Measurements from ENCODE around the gene CTNNA3.

The CTNNA3 gene

GRCh38 chr10:66772548-66773471 is 923.2 kb downstream of the CTNNA3 start (continued):
- TF ChIP-seq ZNF18 (tag by site-specific recombination; IDR thresholded peaks at IDR 0.05) (no peak), GLI4 (tag by site-specific recombination; IDR thresholded peaks at IDR 0.05) (no peak), ZNF274 (IDR thresholded peaks at IDR 0.05; ENCODE audit: low read length) (no peak), ZNF274 (tag by site-specific recombination; IDR thresholded peaks at IDR 0.05; ENCODE audit: borderline replicate concordance) (no peak), ZNF548 (tag by site-specific recombination; IDR thresholded peaks at IDR 0.05) (no peak), ZNF791 (tag by site-specific recombination; IDR thresholded peaks at IDR 0.05) (no peak), ZNF792 (tag by site-specific recombination; IDR thresholded peaks at IDR 0.05) (no peak), ZBTB1 (tag by site-specific recombination; IDR thresholded peaks at IDR 0.05) (no peak), GLIS1 (tag by site-specific recombination; IDR thresholded peaks at IDR 0.05) (no peak), GLIS2 (tag by site-specific recombination; IDR thresholded peaks at IDR 0.05) (no peak), ELK4 (IDR thresholded peaks at IDR 0.05; ENCODE audit: borderline replicate concordance, low read depth, low read length) (no peak), ZNF645 (tag by site-specific recombination; IDR thresholded peaks at IDR 0.05) (no peak)

- H3K27ac ChIP-seq (ENCODE audit: extremely low read depth, low read depth, low read length) = no peak overlapping the region
- no peaks in the 10 kb centered on the region for H3K36me3 ChIP-seq (ENCODE audit: control insufficient read depth in 2 of 2, insufficient read depth in 1 of 2, low read length in 2 of 2)
- TF ChIP-seq ZNF837 (tag by site-specific recombination; IDR thresholded peaks at IDR 0.05) (no peak), ZNF670 (tag by site-specific recombination; IDR thresholded peaks at IDR 0.05; ENCODE audit: low read depth) (no peak), ZNF214 (tag by site-specific recombination; IDR thresholded peaks at IDR 0.05; ENCODE audit: borderline replicate concordance) (no peak), ZNF843 (tag by site-specific recombination; IDR thresholded peaks at IDR 0.05) (no peak), ZFP37 (tag by site-specific recombination; IDR thresholded peaks at IDR 0.05) (no peak), INSM2 (tag by site-specific recombination; IDR thresholded peaks at IDR 0.05) (no peak)
- H3K4me1 ChIP-seq (ENCODE audit: control insufficient read depth, insufficient read depth, low read length) = no peaks in the 10 kb centered on the region
- ChIA-PET CTCF (interaction anchor here (0.6 kb wide), 1 partner anchor 965 kb away, joined by 3 read pairs; no protein-coding TSS in a partner anchor), POLR2A (interaction anchor here (0.7 kb wide), 1 partner anchor 911 kb away, joined by 5 read pairs; no protein-coding TSS in a partner anchor)
- H3K4me3 ChIP-seq (ENCODE audit: low read depth, low read length) = no peak overlapping the region
- no peaks in the 10 kb centered on the region for H3K9me3 ChIP-seq (ENCODE audit: control insufficient read depth, insufficient read depth, low read depth, low read length)
Observed at GRCh38 chr10:66767707-66768106, 928.3 kb downstream of the CTNNA3 start.
